HepG2 (cell line): ENCODE measurements around the gene SLC28A1. TPM values are rescaled to one million over a fixed set of nuclear protein-coding genes. Genes with fewer than 3 reads are reported as not detected.
A peak's percentile ranks its signal among the peaks of the same experiment; 100 is the strongest.

Experiments used
- ATF7 ChIP-seq, 2 experiments: fragments of 450-650 bp in 1 of 2; sonication (generic) in 1 of 2; formaldehyde crosslinking in 1 of 2; IDR thresholded peaks; 2 replicates each; pipeline versions ENCODE4 v1.4.0 to v1.6.1; 2016 to 2020; ENCODE audit warnings: antibody characterized with exemption in 1 of 2, mild to moderate bottlenecking in 1 of 2, missing genetic modification reagents in 1 of 2
- BCL6 ChIP-seq: IDR thresholded peaks from 2 replicates; pipeline ENCODE4 v1.6.1; 2016; ENCODE audit warnings: missing genetic modification reagents, missing compliant biosample characterization
- BHLHE40 ChIP-seq: IDR thresholded peaks from 2 replicates; pipeline ENCODE4 v1.6.1; 2011; ENCODE audit warnings: low read length, improper control_type of control experiment
- KDM1A ChIP-seq: IDR thresholded peaks from 2 replicates; pipeline ENCODE4 v1.6.1; 2016; ENCODE audit warnings: missing compliant biosample characterization
- NFE2L2 ChIP-seq: fragments of 150-350 bp; IDR thresholded peaks from 2 replicates; pipeline ENCODE4 v1.6.1; 2014; ENCODE audit warnings: low read length
- PRDM4 ChIP-seq: sonication (generic); formaldehyde crosslinking; IDR thresholded peaks from 2 replicates; pipeline ENCODE4 v1.9.0; 2021; ENCODE audit warnings: missing genetic modification reagents, borderline replicate concordance
- SATB2 ChIP-seq: sonication (generic); formaldehyde crosslinking; IDR thresholded peaks from 2 replicates; pipeline ENCODE4 v1.5.0; 2020; ENCODE audit warnings: missing genetic modification reagents
- SKIL ChIP-seq: sonication (generic); formaldehyde crosslinking; IDR thresholded peaks from 2 replicates; pipeline ENCODE4 v1.8.0; 2022; ENCODE audit warnings: missing genetic modification reagents, mild to moderate bottlenecking, moderate library complexity, borderline replicate concordance
- SOX6 ChIP-seq, 2 experiments: fragments of 450-650 bp in 1 of 2; sonication (generic) in 1 of 2; formaldehyde crosslinking in 1 of 2; IDR thresholded peaks; 2 replicates each; pipeline versions ENCODE4 v1.4.0 to v1.6.1; 2017 to 2020; ENCODE audit warnings: antibody characterized with exemption in 1 of 2, mild to moderate bottlenecking in 1 of 2, missing genetic modification reagents in 1 of 2
- THYN1 ChIP-seq: sonication (generic); formaldehyde crosslinking; IDR thresholded peaks from 2 replicates; pipeline ENCODE4 v1.8.1; 2023; ENCODE audit warnings: low read depth, mild to moderate bottlenecking, moderate library complexity, missing genetic modification reagents, borderline replicate concordance
- ZBED4 ChIP-seq: sonication (generic); formaldehyde crosslinking; IDR thresholded peaks from 2 replicates; pipeline ENCODE4 v1.4.0; 2020; ENCODE audit warnings: missing genetic modification reagents, borderline replicate concordance
- ZBTB37 ChIP-seq: sonication (generic); formaldehyde crosslinking; IDR thresholded peaks from 2 replicates; pipeline ENCODE4 v1.4.0; 2020; ENCODE audit warnings: mild to moderate bottlenecking, missing genetic modification reagents
- ZNF350 ChIP-seq: sonication (generic); formaldehyde crosslinking; IDR thresholded peaks from 2 replicates; pipeline ENCODE4 v1.4.0; 2020; ENCODE audit warnings: mild to moderate bottlenecking, low read depth, missing genetic modification reagents, borderline replicate concordance
- ZNF451 ChIP-seq: sonication (generic); formaldehyde crosslinking; IDR thresholded peaks from 2 replicates; pipeline ENCODE4 v1.5.0; 2020; ENCODE audit warnings: mild to moderate bottlenecking, missing genetic modification reagents
- ZNF790 ChIP-seq: sonication (generic); formaldehyde crosslinking; IDR thresholded peaks from 2 replicates; pipeline ENCODE4 v1.8.0; 2022; ENCODE audit warnings: missing genetic modification reagents, mild to moderate bottlenecking, borderline replicate concordance
- ZNF883 ChIP-seq: sonication (generic); formaldehyde crosslinking; IDR thresholded peaks from 2 replicates; pipeline ENCODE4 v1.5.1; 2020; ENCODE audit warnings: mild to moderate bottlenecking, missing genetic modification reagents; ENCODE audit errors: not compliant biosample characterization
- ZSCAN22 ChIP-seq: sonication (generic); formaldehyde crosslinking; IDR thresholded peaks from 2 replicates; pipeline ENCODE4 v1.4.0; 2020; ENCODE audit warnings: mild to moderate bottlenecking, missing genetic modification reagents
- ZSCAN25 ChIP-seq: sonication (generic); formaldehyde crosslinking; IDR thresholded peaks from 2 replicates; pipeline ENCODE4 v1.8.0; 2022; ENCODE audit warnings: mild to moderate bottlenecking, missing genetic modification reagents
- polyA plus RNA-seq, 8 experiments: library from polyadenylated mRNA; depleted of rRNA in 3 of 8; stranded (reverse) in 7 of 8; unstranded in 1 of 8; fragments of >200 nt; fragmentation: Illumina TruSeq in 4 of 8; extraction: Trizol in 4 of 8; gene quantifications; 2 replicates each; pipeline versions ENCODE4 v1.2.1 to v1.2.3, GENCODE V29; 2011 to 2016; ENCODE audit warnings: low read depth in 4 of 8, missing spikeins in 1 of 8, mixed read lengths in 1 of 8; ENCODE audit not compliant: insufficient read depth in 1 of 8
- total RNA-seq, 5 experiments: library from RNA; depleted of rRNA; stranded (reverse); fragments of >200 nt; fragmentation: Illumina TruSeq; extraction: Trizol; gene quantifications; 2 replicates each; pipeline ENCODE4 v1.2.3, GENCODE V29; 2016; ENCODE audit warnings: low read depth in 1 of 5

SLC28A1 gene
- total and polyA plus RNA-seq, 2 of the 13 experiments (the other 11 are each of a cell fraction or from before 2014, with no cell fraction given), result 0.31 to 5.8 TPM

- TF ChIP-seq ZNF883 (CRISPR knock-in tag) (no peak), THYN1 (CRISPR knock-in tag) (0 out of 2 replicates have a peak, but pooled peaks have one; percentile 58), ZNF350 (CRISPR knock-in tag) (peak; percentile 85; the same call in 1 of the 2 replicates), ZBED4 (CRISPR knock-in tag) (peak; percentile 79), ZNF790 (CRISPR knock-in tag) (no peak), NFE2L2 (no peak), KDM1A (CRISPR knock-in tag) (peak; percentile 74), ZSCAN22 (no peak), SOX6 (IDR thresholded peaks at IDR 0.05) (no peak), SOX6 (CRISPR knock-in tag; IDR thresholded peaks at IDR 0.05) (peak; percentile 25; the same call in 1 of the 2 replicates), ZNF451 (CRISPR knock-in tag) (0 out of 2 replicates have a peak, but pooled peaks have one; percentile 34), SATB2 (CRISPR knock-in tag) (peak; percentile 61), ZSCAN25 (CRISPR knock-in tag) (peak; percentile 51; the same call in 1 of the 2 replicates), BCL6 (no peak), ZBTB37 (CRISPR knock-in tag) (no peak), SKIL (CRISPR knock-in tag) (peak; percentile 39; the same call in 1 of the 2 replicates), PRDM4 (CRISPR knock-in tag) (no peak), BHLHE40 (peak; percentile 40; the same call in 1 of the 2 replicates), ATF7 (IDR thresholded peaks at IDR 0.05) (no peak), ATF7 (CRISPR knock-in tag; IDR thresholded peaks at IDR 0.05) (no peak)
Measured at GRCh38 chr15:84980196-84981053, 96.0 kb downstream of the SLC28A1 start (continued).
